ENCODE measurements around the gene SPRTN. TPM values are rescaled to one million over a fixed set of nuclear protein-coding genes. Genes with fewer than 3 reads are reported as not detected.

The SPRTN gene
- total and polyA plus RNA-seq, 9 donors = 5.7 to 8.3 (median 7.0) TPM

DNA sequence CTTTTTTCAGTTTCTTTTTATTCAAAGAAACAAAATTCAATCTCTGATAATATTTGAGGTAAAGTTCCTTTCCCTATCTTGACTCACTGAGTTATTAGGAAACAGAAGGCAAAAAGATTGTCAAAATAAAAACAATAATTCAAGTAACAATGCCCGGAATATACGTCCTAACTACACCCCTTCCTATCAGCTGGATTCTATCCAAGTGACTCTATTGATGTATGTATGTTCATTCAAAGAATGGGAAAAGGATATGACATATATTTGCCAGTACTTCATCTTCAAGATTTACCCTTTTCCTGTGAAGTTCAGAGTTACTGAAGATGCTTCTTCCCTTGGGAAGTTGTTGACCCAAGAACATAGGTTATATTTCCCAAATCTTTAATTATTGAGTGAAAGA lies 13.7 kb downstream of the SPRTN start:
- H3K4me1 ChIP-seq (ENCODE audit: control insufficient read depth, insufficient read depth, low read length) = no peaks in the 10 kb centered on the region
- no peaks in the 10 kb centered on the region for H3K9me3 ChIP-seq (replicated peaks; ENCODE audit: control insufficient read depth, low read depth, low read length)
- H3K27me3 ChIP-seq (ENCODE audit: control insufficient read depth, insufficient read depth, low read length) = no peaks in the 10 kb centered on the region
- H3K4me3 ChIP-seq (ENCODE audit: low read length) = no peak overlapping the region
- WGBS (ENCODE audit: insufficient coverage) = no CpG with 5 or more reads among the region's 2 CpGs
- peak; percentile 37 for DNase-seq
- peaks cover 32% of the 10 kb centered on the region for H3K36me3 ChIP-seq (ENCODE audit: control insufficient read depth, insufficient read depth, low read length)
- H3K27ac ChIP-seq (ENCODE audit: low read length) = peak overlapping the region; percentile 81

DNA sequence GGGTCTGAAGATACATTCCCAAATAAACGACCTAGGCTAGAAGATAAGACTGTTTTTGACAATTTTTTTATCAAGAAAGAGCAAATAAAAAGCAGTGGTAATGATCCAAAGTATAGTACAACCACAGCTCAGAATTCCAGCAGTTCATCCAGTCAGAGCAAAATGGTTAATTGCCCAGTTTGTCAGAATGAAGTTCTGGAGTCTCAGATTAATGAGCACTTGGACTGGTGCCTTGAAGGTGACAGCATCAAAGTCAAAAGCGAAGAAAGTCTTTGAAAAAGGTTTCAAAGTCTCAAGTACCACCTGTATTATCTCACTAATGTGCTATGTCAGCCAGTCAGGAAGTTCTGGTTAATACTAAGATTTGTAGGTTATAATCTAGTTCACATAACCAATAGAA lies 15.0 kb downstream of the SPRTN start:
- no peak overlapping the region for H3K27ac ChIP-seq (ENCODE audit: low read length)
- H3K4me1 ChIP-seq (ENCODE audit: control insufficient read depth, insufficient read depth, low read length) = peaks cover 2% of the 10 kb centered on the region
- no peak for DNase-seq
- no peaks in the 10 kb centered on the region for H3K9me3 ChIP-seq (replicated peaks; ENCODE audit: control insufficient read depth, low read depth, low read length)
- H3K36me3 ChIP-seq (ENCODE audit: control insufficient read depth, insufficient read depth, low read length) = peaks cover 21% of the 10 kb centered on the region
- H3K4me3 ChIP-seq (ENCODE audit: low read length) = no peak overlapping the region
- H3K27me3 ChIP-seq (ENCODE audit: control insufficient read depth, insufficient read depth, low read length) = no peaks in the 10 kb centered on the region
- no CpG with 5 or more reads among the region's 2 CpGs for WGBS (ENCODE audit: insufficient coverage)

DNA sequence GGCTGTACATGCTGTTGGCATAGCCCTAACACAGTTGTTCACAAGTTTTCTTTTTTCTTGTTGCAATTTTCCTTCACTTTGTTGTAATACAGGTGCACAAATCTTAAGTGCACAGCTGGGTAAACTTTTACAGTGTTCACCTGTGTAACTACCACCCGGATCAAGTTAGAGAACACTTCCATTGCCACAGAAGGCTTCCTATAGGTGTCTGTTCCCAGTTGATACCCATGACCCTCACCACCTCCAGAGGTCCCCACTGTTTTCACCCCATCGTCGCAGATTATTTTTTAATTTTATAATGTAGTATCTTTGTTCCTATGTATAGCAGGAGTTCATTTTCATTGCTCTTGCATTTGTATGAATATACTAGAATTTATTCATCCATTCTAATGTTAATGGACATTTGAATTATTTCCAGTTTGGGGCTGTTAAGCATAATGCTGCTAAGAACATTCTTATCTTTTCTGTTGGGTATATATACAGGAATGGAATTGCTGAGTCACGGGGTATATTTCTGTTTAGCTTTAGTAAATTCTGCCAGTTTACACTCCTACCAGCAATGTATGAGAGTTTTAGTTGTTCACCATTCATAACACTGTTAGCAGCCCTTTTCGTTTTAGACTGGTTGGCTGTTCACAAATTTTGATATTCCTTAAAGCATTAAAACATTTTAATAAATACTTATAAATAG lies 16.4 kb downstream of the SPRTN start:
- DNase-seq = no peak
- Histone ChIP-seq H3K36me3 (ENCODE audit: control insufficient read depth, insufficient read depth, low read length) (peaks cover 17% of the 10 kb centered on the region), H3K4me1 (ENCODE audit: control insufficient read depth, insufficient read depth, low read length) (peaks cover 2% of the 10 kb centered on the region), H3K9me3 (replicated peaks; ENCODE audit: control insufficient read depth, low read depth, low read length) (no peaks in the 10 kb centered on the region), H3K27ac (ENCODE audit: low read length) (no peak overlapping the region), H3K4me3 (ENCODE audit: low read length) (no peak overlapping the region), H3K27me3 (ENCODE audit: control insufficient read depth, insufficient read depth, low read length) (no peaks in the 10 kb centered on the region)
- WGBS (ENCODE audit: insufficient coverage) = 78% methylated on average over 1 of the region's 5 CpGs

DNA sequence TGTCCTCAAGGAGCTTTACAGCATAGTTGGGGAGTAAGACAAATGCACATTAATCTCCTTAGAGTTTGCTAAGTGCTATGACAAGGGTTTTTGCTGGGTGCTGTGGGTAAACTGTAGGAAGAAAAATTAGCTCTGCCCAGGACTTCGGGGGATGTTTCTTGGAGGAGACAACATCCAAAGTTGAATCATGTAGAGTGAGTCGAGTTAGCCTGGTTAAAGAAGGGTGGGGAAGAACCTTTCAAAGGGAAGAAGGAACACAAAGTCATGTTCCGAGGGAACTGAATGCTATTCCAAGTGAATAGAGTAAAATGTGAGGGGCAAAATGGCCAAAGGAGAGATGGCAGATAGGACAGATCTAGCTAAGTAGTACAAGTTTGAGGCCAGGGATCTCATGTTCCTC lies 17.1 kb downstream of the SPRTN start:
- no peak for DNase-seq
- Histone ChIP-seq H3K4me3 (ENCODE audit: low read length) (no peak overlapping the region), H3K27me3 (ENCODE audit: control insufficient read depth, insufficient read depth, low read length) (no peaks in the 10 kb centered on the region), H3K27ac (ENCODE audit: low read length) (no peak overlapping the region), H3K9me3 (replicated peaks; ENCODE audit: control insufficient read depth, low read depth, low read length) (no peaks in the 10 kb centered on the region), H3K36me3 (ENCODE audit: control insufficient read depth, insufficient read depth, low read length) (peaks cover 11% of the 10 kb centered on the region), H3K4me1 (ENCODE audit: control insufficient read depth, insufficient read depth, low read length) (peaks cover 2% of the 10 kb centered on the region)
- 89% methylated on average over 3 of the region's 3 CpGs for WGBS (ENCODE audit: insufficient coverage)

DNA sequence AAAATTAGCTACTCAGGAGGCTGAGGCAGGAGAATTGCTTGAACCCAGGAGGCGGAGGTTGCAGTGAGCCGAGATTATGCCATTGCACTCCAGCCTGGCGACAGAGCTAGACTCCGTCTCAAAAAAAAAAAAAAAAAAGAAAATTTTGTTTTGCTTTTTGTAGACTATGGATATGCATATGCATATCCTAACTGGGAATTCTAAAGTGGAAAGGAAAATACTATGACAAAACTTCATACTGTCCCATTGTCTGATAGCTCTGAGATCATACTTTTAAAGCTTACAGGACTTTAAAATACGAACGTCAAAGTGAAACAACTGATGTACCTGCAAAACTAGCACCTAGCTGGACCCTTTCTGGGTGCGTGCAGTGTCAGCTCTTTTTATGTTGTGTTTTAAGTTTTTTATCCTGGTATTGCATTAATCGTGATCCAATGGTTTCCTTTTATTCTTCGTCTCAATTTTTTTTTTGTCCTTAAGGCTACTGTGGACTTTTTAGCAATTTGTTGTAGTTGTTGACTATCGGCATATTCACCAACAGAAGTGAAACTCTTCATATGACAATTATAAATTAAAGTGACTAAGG lies 19.2 kb downstream of the SPRTN start:
- H3K9me3 ChIP-seq (replicated peaks; ENCODE audit: control insufficient read depth, low read depth, low read length) = no peaks in the 10 kb centered on the region
- H3K27ac ChIP-seq (ENCODE audit: low read length) = no peak overlapping the region
- H3K36me3 ChIP-seq (ENCODE audit: control insufficient read depth, insufficient read depth, low read length) = peaks cover 14% of the 10 kb centered on the region
- DNase-seq = no peak
- peaks cover 2% of the 10 kb centered on the region for H3K4me1 ChIP-seq (ENCODE audit: control insufficient read depth, insufficient read depth, low read length)
- no peak overlapping the region for H3K4me3 ChIP-seq (ENCODE audit: low read length)
- H3K27me3 ChIP-seq (ENCODE audit: control insufficient read depth, insufficient read depth, low read length) = no peaks in the 10 kb centered on the region
- WGBS (ENCODE audit: insufficient coverage) = 92% methylated on average over 2 of the region's 10 CpGs

DNA sequence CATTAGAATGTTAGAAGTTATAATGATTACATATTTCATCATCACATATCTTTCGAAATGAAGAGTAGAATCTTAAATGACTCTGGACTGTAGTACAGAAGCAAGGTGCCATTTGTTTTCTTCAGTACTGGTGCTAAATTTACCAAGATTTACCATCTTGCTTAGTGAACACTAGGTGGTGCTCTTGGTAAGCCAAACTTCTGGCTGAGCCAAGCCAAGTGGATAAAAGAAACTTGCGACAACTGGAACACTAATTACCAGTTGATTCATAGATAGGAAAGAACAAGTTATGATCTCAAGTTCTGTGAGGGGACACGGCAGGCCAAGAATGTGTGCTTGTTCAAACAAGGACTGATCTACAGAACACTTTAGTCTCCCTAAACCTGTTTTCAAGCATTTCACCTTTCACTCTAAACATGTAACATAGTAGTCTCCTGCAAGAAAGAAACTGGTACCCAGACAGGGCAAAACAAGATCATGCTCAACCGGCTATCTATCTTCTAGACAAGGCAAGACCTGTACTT lies 19.8 kb downstream of the SPRTN start:
- DNase-seq = peak; percentile 79
- WGBS (ENCODE audit: insufficient coverage) = no CpG with 5 or more reads among the region's 4 CpGs
- no peaks in the 10 kb centered on the region for H3K27me3 ChIP-seq (ENCODE audit: control insufficient read depth, insufficient read depth, low read length)
- no peak overlapping the region for H3K27ac ChIP-seq (ENCODE audit: low read length)
- no peak overlapping the region for H3K4me3 ChIP-seq (ENCODE audit: low read length)
- H3K4me1 ChIP-seq (ENCODE audit: control insufficient read depth, insufficient read depth, low read length) = peaks cover 2% of the 10 kb centered on the region
- no peaks in the 10 kb centered on the region for H3K9me3 ChIP-seq (replicated peaks; ENCODE audit: control insufficient read depth, low read depth, low read length)
- peaks cover 11% of the 10 kb centered on the region for H3K36me3 ChIP-seq (ENCODE audit: control insufficient read depth, insufficient read depth, low read length)

DNA sequence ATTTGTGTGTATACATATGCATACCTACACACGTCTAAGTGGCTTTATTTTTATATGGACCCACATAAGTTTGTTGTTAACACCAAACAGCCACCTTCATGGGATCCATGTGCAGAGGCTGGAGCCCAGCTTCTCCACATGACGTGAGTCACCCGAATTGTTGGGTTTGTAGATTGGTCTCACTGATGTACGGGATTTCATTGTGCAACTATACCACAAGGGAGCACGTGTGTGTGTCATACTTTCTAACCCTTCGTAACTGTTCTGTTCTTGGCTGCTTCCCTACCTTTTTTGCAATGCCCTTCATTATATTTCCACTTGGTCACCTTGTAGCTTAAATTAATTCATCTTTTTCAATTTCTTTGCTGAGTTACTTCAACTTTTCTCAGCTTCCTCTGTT lies 21.0 kb downstream of the SPRTN start:
- peak; percentile 23 for DNase-seq
- H3K27ac ChIP-seq (ENCODE audit: low read length) = no peak overlapping the region

DNA sequence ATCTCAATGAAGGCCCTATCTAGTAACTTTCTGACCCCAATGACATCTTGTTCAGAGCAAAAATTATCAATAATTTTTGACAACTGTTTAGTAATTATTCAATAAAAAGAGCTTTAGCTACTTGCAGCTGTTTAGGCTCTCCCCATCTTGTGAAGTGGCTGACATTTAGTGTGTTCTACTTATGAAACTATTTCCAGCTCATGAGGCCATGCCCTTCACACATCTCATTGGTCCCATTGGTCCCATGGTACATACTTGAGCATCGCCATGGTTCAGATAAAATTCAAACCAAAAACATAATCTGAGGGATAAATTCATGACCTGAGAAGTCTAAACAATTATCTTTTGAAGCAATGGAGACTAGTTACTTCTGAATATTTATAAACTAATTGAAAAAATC lies 24.2 kb downstream of the SPRTN start:
- Histone ChIP-seq H3K4me1 (ENCODE audit: control insufficient read depth, insufficient read depth, low read length) (peaks cover 2% of the 10 kb centered on the region), H3K9me3 (replicated peaks; ENCODE audit: control insufficient read depth, low read depth, low read length) (no peaks in the 10 kb centered on the region), H3K36me3 (ENCODE audit: control insufficient read depth, insufficient read depth, low read length) (peaks cover 10% of the 10 kb centered on the region), H3K27me3 (ENCODE audit: control insufficient read depth, insufficient read depth, low read length) (no peaks in the 10 kb centered on the region), H3K4me3 (ENCODE audit: low read length) (no peak overlapping the region), H3K27ac (ENCODE audit: low read length) (no peak overlapping the region)
- WGBS (ENCODE audit: insufficient coverage) = no CpG with 5 or more reads among the region's 1 CpG
- DNase-seq = no peak

More for the DNA sequence above, 21.0 kb downstream of the SPRTN start:
- H3K4me1 ChIP-seq (ENCODE audit: control insufficient read depth, insufficient read depth, low read length) = peaks cover 2% of the 10 kb centered on the region
- no peaks in the 10 kb centered on the region for H3K9me3 ChIP-seq (replicated peaks; ENCODE audit: control insufficient read depth, low read depth, low read length)
- H3K36me3 ChIP-seq (ENCODE audit: control insufficient read depth, insufficient read depth, low read length) = peaks cover 9% of the 10 kb centered on the region
- no CpG with 5 or more reads among the region's 6 CpGs for WGBS (ENCODE audit: insufficient coverage)
- no peak overlapping the region for H3K4me3 ChIP-seq (ENCODE audit: low read length)
- no peaks in the 10 kb centered on the region for H3K27me3 ChIP-seq (ENCODE audit: control insufficient read depth, insufficient read depth, low read length)

DNA sequence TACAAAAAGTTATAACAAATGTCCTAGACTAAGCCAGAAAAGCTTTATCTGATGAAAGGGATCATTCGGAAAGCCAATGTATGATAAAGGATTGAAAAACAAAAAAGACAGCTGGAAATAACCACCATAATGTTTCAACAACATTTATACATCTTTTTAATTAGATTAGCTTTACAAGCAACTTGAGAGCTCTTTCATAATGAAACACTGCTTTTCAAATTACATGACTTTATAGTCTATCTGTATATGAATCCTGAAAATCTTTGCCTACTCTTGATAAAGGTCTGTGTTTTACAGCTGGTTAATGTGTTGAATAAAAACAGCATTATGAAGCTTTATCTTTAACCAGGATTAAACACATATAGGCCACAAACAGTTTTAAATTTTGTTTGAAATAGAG lies 25.5 kb downstream of the SPRTN start:
- WGBS (ENCODE audit: insufficient coverage) = no CpG with 5 or more reads among the region's 1 CpG
- no peak for DNase-seq
- Histone ChIP-seq H3K4me1 (ENCODE audit: control insufficient read depth, insufficient read depth, low read length) (no peaks in the 10 kb centered on the region), H3K9me3 (replicated peaks; ENCODE audit: control insufficient read depth, low read depth, low read length) (no peaks in the 10 kb centered on the region), H3K27me3 (ENCODE audit: control insufficient read depth, insufficient read depth, low read length) (no peaks in the 10 kb centered on the region), H3K4me3 (ENCODE audit: low read length) (no peak overlapping the region), H3K27ac (ENCODE audit: low read length) (no peak overlapping the region), H3K36me3 (ENCODE audit: control insufficient read depth, insufficient read depth, low read length) (peaks cover 10% of the 10 kb centered on the region)

DNA sequence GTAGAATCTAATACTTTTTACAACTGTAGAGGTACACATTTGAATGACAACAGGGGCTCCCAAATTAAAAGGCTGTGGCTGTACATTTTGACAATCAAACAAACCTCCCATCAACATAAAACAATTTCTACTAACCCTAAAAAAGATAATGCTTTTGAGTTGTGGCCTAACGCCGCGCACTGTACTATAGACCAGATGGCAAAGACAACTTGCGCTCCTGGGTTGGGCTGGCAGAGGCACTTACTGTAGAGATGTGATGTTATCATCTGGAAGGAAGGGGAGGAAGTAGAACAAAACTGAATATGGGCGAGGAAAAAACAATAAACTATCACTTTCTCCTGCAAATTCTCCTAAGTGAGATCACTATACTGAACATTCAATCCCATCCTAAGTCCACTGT lies 26.1 kb downstream of the SPRTN start:
- Histone ChIP-seq H3K9me3 (replicated peaks; ENCODE audit: control insufficient read depth, low read depth, low read length) (no peaks in the 10 kb centered on the region), H3K4me3 (ENCODE audit: low read length) (no peak overlapping the region), H3K27me3 (ENCODE audit: control insufficient read depth, insufficient read depth, low read length) (no peaks in the 10 kb centered on the region), H3K36me3 (ENCODE audit: control insufficient read depth, insufficient read depth, low read length) (peaks cover 13% of the 10 kb centered on the region), H3K4me1 (ENCODE audit: control insufficient read depth, insufficient read depth, low read length) (no peaks in the 10 kb centered on the region), H3K27ac (ENCODE audit: low read length) (no peak overlapping the region)
- WGBS (ENCODE audit: insufficient coverage) = 95% methylated on average over 4 of the region's 5 CpGs
- no peak for DNase-seq
